Fibroblast of skin of scalp (primary cell): ENCODE results near the gene PEX14.

Experiments used
- DNase-seq: peaks from one replicate; pipeline ENCODE4 v3.0.0-alpha.2; 2013

Gene PEX14

GRCh38 chr1:10597492-10598388 is 123.0 kb downstream of the PEX14 start:
- DNase-seq, result no peak

GRCh38 chr1:10598389-10598702 is 123.6 kb downstream of the PEX14 start:
- DNase-seq, result peak; percentile 60

GRCh38 chr1:10599194-10599861 is 124.6 kb downstream of the PEX14 start:
- peak; percentile 58 for DNase-seq

- DNase-seq, result no peak
Measured at GRCh38 chr1:10601342-10602070, 126.8 kb downstream of the PEX14 start.

- no peak for DNase-seq
Measured at GRCh38 chr1:10602936-10603335, 128.2 kb downstream of the PEX14 start.

GRCh38 chr1:10604966-10605365 is 130.2 kb downstream of the PEX14 start:
- no peak for DNase-seq

- no peak for DNase-seq
Measured at GRCh38 chr1:10606064-10606463, 131.3 kb downstream of the PEX14 start.

GRCh38 chr1:10607228-10607627 is 132.5 kb downstream of the PEX14 start:
- no peak for DNase-seq

- no peak for DNase-seq
Measured at GRCh38 chr1:10608690-10609089, 133.9 kb downstream of the PEX14 start.

GRCh38 chr1:10610901-10611600 is 136.3 kb downstream of the PEX14 start:
- no peak for DNase-seq

GRCh38 chr1:10612436-10613160 is 137.8 kb downstream of the PEX14 start:
- DNase-seq, result no peak

GRCh38 chr1:10613340-10613739 is 138.6 kb downstream of the PEX14 start:
- DNase-seq, result no peak

- DNase-seq, result no peak
Measured at GRCh38 chr1:10613861-10614260, 139.1 kb downstream of the PEX14 start.

GRCh38 chr1:10614377-10615225 is 139.9 kb downstream of the PEX14 start:
- no peak for DNase-seq

GRCh38 chr1:10615332-10615731 is 140.6 kb downstream of the PEX14 start:
- no peak for DNase-seq

GRCh38 chr1:10615932-10616671 is 141.4 kb downstream of the PEX14 start:
- DNase-seq, result no peak

- DNase-seq, result no peak
Measured at GRCh38 chr1:10616696-10617095, 141.9 kb downstream of the PEX14 start.

- no peak for DNase-seq
Measured at GRCh38 chr1:10617318-10617717, 142.6 kb downstream of the PEX14 start.

GRCh38 chr1:10617931-10618885 is 143.5 kb downstream of the PEX14 start:
- DNase-seq, result no peak
